Measurements from ENCODE around the gene FMN1.

Gene FMN1

DNA sequence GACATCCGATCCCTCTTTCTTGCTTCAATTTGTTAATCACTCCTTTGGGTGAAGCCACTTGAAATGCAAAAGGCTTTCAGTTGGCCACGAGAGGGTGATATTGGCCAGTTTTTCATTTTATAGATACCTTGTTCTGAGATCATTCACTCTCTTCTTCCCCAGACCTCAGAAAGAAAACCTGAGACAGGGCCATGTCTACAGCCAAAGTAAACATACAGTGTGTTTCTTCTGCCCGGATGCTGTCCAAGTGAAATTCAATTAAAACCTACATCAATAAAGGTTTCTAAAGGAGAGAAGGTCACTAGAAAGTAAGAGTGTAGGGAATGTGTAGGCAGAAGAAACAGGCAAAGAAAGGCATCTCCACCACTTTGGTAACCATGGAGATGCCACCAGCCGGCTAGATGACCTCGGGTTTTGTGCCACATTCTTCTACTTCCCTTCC is 39.5 kb upstream of the FMN1 start:
- peak overlapping the region; percentile 47; the same call in 1 of the 2 replicates for H3K27ac ChIP-seq
- no peak for TF ChIP-seq ZFX (IDR thresholded peaks at IDR 0.05)
- TF ChIP-seq, protein P1, sequence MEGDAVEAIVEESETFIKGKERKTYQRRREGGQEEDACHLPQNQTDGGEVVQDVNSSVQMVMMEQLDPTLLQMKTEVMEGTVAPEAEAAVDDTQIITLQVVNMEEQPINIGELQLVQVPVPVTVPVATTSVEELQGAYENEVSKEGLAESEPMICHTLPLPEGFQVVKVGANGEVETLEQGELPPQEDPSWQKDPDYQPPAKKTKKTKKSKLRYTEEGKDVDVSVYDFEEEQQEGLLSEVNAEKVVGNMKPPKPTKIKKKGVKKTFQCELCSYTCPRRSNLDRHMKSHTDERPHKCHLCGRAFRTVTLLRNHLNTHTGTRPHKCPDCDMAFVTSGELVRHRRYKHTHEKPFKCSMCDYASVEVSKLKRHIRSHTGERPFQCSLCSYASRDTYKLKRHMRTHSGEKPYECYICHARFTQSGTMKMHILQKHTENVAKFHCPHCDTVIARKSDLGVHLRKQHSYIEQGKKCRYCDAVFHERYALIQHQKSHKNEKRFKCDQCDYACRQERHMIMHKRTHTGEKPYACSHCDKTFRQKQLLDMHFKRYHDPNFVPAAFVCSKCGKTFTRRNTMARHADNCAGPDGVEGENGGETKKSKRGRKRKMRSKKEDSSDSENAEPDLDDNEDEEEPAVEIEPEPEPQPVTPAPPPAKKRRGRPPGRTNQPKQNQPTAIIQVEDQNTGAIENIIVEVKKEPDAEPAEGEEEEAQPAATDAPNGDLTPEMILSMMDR (conservative IDR thresholded peaks at IDR 0.05), result peak; percentile 84

- no peak for TF ChIP-seq ZFX (IDR thresholded peaks at IDR 0.05)
- TF ChIP-seq, protein P1 (conservative IDR thresholded peaks at IDR 0.05), result peak; percentile 81
- H3K27ac ChIP-seq, result no peak overlapping the region
These were observed 32.2 kb upstream of the FMN1 start for GRCh38 chr15:33226559-33227181.

- H3K27ac ChIP-seq, result no peak overlapping the region
- TF ChIP-seq, protein P1 (conservative IDR thresholded peaks at IDR 0.05), result no peak
- no peak for TF ChIP-seq ZFX (IDR thresholded peaks at IDR 0.05)
These were observed 23.6 kb upstream of the FMN1 start for GRCh38 chr15:33218071-33218491.

- TF ChIP-seq, protein P1 (conservative IDR thresholded peaks at IDR 0.05), result peak; percentile 82
- TF ChIP-seq ZFX (IDR thresholded peaks at IDR 0.05), result no peak
- H3K27ac ChIP-seq, result no peak overlapping the region
These were observed 21.7 kb upstream of the FMN1 start for GRCh38 chr15:33215941-33216872.

DNA sequence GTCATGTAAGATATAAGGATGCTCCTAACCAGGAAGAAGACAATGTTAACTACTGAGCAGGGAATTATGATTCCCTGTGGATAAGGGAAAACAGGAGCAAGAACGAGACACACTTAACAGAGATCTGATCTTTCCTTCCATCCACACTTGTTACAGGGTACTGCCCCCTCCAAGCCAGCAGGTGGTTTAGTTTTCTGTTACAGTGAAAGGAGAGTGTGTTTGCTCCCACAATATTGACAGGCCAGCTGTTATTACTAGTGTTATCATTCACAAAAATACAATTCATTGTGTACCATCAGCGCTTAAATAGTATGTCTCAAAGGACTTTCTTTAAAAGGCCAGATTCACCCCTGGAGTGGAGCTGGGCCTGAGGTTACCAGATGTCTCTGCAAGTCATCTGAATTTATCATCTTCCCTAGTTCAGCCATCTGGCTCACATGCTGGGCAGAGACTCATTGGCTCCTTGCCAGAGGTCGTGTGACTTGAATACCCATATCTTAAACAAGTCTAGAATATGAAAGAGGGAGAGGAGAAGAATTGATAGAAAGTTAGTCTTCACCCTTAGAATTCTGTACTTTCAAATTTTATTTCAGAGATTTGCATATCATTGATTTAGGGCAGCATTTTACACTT is 16.8 kb upstream of the FMN1 start:
- TF ChIP-seq, protein P1 (conservative IDR thresholded peaks at IDR 0.05), result no peak
- no peak for TF ChIP-seq ZFX (IDR thresholded peaks at IDR 0.05)
- H3K27ac ChIP-seq, result no peak overlapping the region

DNA sequence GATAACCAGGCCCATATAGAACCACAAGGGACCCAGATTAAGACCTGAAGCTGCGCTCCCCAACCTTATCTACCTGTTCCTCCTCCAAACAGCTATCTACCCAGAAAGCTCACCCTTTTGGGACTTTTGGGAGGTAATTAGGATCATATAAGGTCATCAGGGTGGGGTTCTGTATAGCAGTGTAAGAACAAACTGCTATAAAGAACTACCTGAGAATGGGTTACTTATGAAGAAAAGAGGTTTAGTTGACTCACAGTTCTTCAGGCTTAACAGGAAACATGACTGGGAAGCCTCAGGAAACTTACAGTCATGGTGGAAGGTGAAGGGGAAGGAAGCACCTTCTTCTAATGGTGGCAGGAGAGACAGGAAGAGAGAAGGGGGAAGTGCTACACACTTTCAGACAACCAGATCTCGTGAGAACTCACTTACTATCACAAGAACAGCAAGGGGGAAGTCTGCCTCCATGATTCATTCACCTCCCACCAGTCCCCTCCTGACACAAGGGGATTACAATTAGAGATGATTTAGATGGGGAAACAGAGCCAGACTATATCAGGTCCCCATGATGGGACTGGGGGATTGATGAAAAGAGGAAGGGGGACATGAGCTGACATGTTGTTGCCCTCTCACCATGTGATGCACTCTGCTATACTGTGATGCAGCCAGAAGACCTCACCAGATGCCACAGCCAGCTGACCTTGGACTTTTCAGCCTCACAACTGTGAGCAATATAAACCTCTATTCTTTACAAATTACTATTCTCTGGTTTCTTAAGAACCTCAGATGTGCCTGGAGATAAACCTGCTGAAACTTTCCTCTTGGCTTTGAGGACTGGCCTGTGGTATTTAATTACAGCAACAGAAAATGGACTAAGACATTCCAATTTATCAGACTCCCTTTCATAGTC is 15.3 kb upstream of the FMN1 start:
- TF ChIP-seq, protein P1 (conservative IDR thresholded peaks at IDR 0.05), result no peak
- TF ChIP-seq ZFX (IDR thresholded peaks at IDR 0.05), result no peak
- H3K27ac ChIP-seq, result no peak overlapping the region

Measured in C4-2B (cell line).